ENCODE data around the gene S1PR3.

S1PR3 gene

DNA sequence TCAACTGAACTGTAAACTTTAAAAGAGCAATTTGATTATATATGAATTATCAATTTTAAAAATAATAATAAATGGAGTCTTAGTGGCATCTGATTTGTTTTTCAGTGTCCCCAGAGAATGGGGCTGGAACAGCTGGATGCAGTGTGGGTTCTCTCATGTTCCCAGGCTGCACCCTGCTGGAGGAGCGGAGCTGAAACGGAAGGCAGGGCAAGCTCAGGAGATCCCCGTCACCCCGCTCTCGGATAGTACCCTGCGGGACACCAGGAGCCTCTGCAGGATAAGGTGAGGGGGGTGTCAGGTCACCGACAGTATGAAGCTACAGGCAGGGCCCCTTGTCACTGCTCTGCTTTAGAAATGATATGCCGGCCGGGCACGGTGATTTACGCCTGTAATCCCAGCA lies 57.3 kb downstream of the S1PR3 start:
- no peaks in the 10 kb centered on the region for H3K27me3 ChIP-seq (replicated peaks)
- peaks cover 20% of the 10 kb centered on the region for H3K36me3 ChIP-seq (replicated peaks)
- H3K4me3 ChIP-seq (ENCODE audit: low read depth, low read length), result no peak overlapping the region
- no peak overlapping the region for H3K27ac ChIP-seq
- in situ Hi-C loops (cut with HindIII; ENCODE audit: low pct_ligation_motif_present, low sequenced_read_pairs), result no loop called here
- DNase-seq, result no peak
- TF ChIP-seq, protein P1, sequence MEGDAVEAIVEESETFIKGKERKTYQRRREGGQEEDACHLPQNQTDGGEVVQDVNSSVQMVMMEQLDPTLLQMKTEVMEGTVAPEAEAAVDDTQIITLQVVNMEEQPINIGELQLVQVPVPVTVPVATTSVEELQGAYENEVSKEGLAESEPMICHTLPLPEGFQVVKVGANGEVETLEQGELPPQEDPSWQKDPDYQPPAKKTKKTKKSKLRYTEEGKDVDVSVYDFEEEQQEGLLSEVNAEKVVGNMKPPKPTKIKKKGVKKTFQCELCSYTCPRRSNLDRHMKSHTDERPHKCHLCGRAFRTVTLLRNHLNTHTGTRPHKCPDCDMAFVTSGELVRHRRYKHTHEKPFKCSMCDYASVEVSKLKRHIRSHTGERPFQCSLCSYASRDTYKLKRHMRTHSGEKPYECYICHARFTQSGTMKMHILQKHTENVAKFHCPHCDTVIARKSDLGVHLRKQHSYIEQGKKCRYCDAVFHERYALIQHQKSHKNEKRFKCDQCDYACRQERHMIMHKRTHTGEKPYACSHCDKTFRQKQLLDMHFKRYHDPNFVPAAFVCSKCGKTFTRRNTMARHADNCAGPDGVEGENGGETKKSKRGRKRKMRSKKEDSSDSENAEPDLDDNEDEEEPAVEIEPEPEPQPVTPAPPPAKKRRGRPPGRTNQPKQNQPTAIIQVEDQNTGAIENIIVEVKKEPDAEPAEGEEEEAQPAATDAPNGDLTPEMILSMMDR (IDR thresholded peaks at IDR 0.05; ENCODE audit: low read depth, low read length, missing control alignments), result no peak

GRCh38 chr9:89049646-89050045 lies 58.4 kb downstream of the S1PR3 start:
- in situ Hi-C loops (cut with HindIII; ENCODE audit: low pct_ligation_motif_present, low sequenced_read_pairs), result no loop called here
- no peak overlapping the region for H3K27ac ChIP-seq
- peaks cover 13% of the 10 kb centered on the region for H3K36me3 ChIP-seq (replicated peaks)
- H3K27me3 ChIP-seq (replicated peaks), result no peaks in the 10 kb centered on the region
- no peak for DNase-seq
- no peak overlapping the region for H3K4me3 ChIP-seq (ENCODE audit: low read depth, low read length)
- TF ChIP-seq, protein P1 (IDR thresholded peaks at IDR 0.05; ENCODE audit: low read depth, low read length, missing control alignments), result no peak

DNA sequence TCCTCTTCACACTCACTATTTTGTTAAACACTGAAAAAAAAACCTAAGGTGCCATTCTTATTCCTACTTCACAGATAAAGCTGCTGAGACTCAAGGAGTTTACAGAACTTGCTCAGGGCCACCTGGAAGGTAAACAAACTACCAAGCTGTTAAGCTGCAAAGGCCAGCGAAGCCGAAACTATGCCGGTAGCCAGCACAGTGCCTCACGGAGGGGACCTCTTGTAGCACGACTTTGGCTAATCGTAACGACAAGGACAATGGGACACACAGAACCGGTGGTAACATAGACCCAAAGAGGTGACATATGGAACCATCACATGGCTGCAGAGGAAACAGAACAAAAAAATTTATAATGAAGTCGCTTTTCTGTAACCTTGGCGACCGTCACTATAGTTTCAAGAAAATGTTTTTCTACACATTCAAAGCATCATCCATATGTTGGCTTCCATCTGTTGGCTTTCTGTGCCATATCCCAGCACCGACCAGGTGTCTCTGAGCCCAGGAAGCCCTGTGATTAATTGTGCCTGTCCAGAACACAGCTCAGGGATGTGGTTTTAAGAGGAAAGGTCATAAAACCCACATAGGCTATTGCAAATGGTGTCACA lies 60.3 kb downstream of the S1PR3 start:
- in situ Hi-C loops (cut with HindIII; ENCODE audit: low pct_ligation_motif_present, low sequenced_read_pairs), result no loop called here
- no peak for DNase-seq
- TF ChIP-seq, protein P1 (IDR thresholded peaks at IDR 0.05; ENCODE audit: low read depth, low read length, missing control alignments), result no peak
- Histone ChIP-seq H3K4me3 (ENCODE audit: low read depth, low read length) (no peak overlapping the region), H3K27me3 (replicated peaks) (no peaks in the 10 kb centered on the region), H3K27ac (no peak overlapping the region), H3K36me3 (replicated peaks) (peaks cover 6% of the 10 kb centered on the region)

DNA sequence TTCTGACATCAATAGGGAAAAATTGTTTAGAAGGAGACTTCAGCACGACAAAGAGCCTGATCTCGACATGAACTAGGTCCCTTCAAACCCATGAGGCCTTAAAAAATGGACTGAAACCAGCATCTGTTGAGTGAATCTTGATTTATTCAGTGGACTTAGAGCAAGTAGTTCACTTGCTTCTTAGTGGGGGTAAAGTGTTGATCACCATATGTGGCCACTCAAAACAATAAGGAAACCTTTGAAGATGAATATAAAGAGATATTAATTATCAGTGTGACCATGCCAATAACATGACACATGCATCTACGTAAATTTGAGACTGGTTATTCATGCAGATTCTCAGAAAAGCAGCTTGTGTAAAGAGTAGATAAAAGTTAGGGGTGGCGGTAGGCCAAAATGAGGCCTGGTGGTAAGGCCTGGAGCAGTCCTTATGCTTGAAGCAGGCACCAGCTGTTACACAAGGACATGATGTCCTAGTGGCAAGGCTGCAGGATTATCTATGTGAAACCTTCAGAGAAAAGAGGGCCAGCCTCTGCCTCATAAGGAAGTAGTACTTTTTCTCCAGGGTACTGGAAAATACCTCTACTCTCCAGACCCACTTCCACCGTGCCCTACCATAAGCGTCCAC lies 61.3 kb downstream of the S1PR3 start:
- no peak overlapping the region for H3K27ac ChIP-seq
- H3K36me3 ChIP-seq (replicated peaks), result peaks cover 5% of the 10 kb centered on the region
- no peak overlapping the region for H3K4me3 ChIP-seq (ENCODE audit: low read depth, low read length)
- TF ChIP-seq, protein P1 (IDR thresholded peaks at IDR 0.05; ENCODE audit: low read depth, low read length, missing control alignments), result no peak
- no peaks in the 10 kb centered on the region for H3K27me3 ChIP-seq (replicated peaks)
- in situ Hi-C loops (cut with HindIII; ENCODE audit: low pct_ligation_motif_present, low sequenced_read_pairs), result no loop called here
- DNase-seq, result no peak

DNA sequence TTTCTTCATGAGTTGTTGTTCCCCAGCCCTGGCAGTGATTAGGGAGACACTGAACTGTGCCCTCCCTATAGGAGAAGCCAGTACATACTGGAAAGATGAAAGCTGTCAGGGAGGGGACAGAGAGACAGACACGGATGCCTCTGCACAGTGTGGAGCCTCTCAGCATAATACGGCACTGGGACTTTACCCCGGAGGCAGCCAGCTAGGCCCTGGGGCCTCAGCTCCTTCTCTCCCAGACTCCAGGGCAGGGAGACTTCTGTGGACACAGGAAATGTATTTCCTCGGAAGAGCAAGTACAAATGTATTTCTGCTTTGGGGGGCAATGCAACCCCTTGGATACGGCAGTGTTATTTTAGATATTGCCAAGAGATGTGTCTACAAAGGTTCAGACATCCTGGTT lies 62.0 kb downstream of the S1PR3 start:
- H3K27me3 ChIP-seq (replicated peaks), result no peaks in the 10 kb centered on the region
- H3K36me3 ChIP-seq (replicated peaks), result peaks cover under 1% of the 10 kb centered on the region
- DNase-seq, result no peak
- H3K4me3 ChIP-seq (ENCODE audit: low read depth, low read length), result no peak overlapping the region
- in situ Hi-C loops (cut with HindIII; ENCODE audit: low pct_ligation_motif_present, low sequenced_read_pairs), result no loop called here
- TF ChIP-seq, protein P1 (IDR thresholded peaks at IDR 0.05; ENCODE audit: low read depth, low read length, missing control alignments), result no peak
- H3K27ac ChIP-seq, result no peak overlapping the region
